Measurements from ENCODE around the gene MST1R. TPM values are rescaled to one million over a fixed set of nuclear protein-coding genes. Genes with fewer than 3 reads are reported as not detected.
A peak's percentile ranks its signal among the peaks of the same experiment; 100 is the strongest.

Gene MST1R
- total and polyA plus RNA-seq, 9 of the 15 experiments (the other 6 are each of a cell fraction or from before 2014, with no cell fraction given), result 1.3 to 10.0 (median 3.8) TPM

DNA sequence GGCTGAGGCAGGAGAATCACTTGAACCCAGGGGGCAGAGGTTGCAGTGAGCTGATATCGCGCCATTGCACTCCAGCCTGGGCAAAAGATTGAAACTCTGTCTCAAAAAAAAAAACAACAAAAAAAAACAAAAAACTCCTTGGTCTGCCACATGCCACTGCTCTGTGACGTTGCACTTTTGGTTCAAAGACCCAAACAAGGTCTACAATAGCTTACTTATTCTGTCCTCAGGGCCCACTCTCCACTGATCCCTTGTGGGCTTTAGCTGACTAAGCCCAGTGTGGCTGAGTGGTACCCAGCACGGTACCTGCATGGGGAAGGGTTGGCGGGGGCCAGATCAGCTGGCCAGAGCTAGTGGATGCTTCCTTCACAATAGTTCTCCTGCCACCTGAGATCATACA lies 24.1 kb upstream of the MST1R start:
- TF ChIP-seq ETV1 (tag; conservative IDR thresholded peaks at IDR 0.05; ENCODE audit: low read depth) (no peak), HNRNPLL (IDR thresholded peaks at IDR 0.05; ENCODE audit: low read depth, low read length, poor library complexity, severe bottlenecking) (no peak), NFE2L1 (tag; IDR thresholded peaks at IDR 0.05; ENCODE audit: borderline replicate concordance, low read depth) (no peak), CREB1 (IDR thresholded peaks at IDR 0.05) (no peak), CREB1 (CRISPR knock-in tag; IDR thresholded peaks at IDR 0.05) (no peak), KHSRP (IDR thresholded peaks at IDR 0.05) (no peak), NCOA4 (IDR thresholded peaks at IDR 0.05; ENCODE audit: partially characterized antibody) (no peak), KDM1A (IDR thresholded peaks at IDR 0.05) (no peak), CBX1 (IDR thresholded peaks at IDR 0.05; ENCODE audit: low read depth) (no peak), ZKSCAN3 (CRISPR knock-in tag; IDR thresholded peaks at IDR 0.05) (no peak), TAL1 (IDR thresholded peaks at IDR 0.05) (no peak), ESRRB (CRISPR knock-in tag; IDR thresholded peaks at IDR 0.05; ENCODE audit: borderline replicate concordance) (no peak), ZNF699 (CRISPR knock-in tag; IDR thresholded peaks at IDR 0.05; ENCODE audit: insufficient replicate concordance) (no peak), ZNF445 (CRISPR knock-in tag; IDR thresholded peaks at IDR 0.05; ENCODE audit: low read depth) (no peak)
- TF ChIP-seq, protein P1, sequence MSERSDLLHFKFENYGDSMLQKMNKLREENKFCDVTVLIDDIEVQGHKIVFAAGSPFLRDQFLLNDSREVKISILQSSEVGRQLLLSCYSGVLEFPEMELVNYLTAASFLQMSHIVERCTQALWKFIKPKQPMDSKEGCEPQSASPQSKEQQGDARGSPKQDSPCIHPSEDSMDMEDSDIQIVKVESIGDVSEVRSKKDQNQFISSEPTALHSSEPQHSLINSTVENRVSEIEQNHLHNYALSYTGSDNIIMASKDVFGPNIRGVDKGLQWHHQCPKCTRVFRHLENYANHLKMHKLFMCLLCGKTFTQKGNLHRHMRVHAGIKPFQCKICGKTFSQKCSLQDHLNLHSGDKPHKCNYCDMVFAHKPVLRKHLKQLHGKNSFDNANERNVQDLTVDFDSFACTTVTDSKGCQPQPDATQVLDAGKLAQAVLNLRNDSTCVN (CRISPR knock-in tag; IDR thresholded peaks at IDR 0.05), result no peak
- TF ChIP-seq, protein P2, sequence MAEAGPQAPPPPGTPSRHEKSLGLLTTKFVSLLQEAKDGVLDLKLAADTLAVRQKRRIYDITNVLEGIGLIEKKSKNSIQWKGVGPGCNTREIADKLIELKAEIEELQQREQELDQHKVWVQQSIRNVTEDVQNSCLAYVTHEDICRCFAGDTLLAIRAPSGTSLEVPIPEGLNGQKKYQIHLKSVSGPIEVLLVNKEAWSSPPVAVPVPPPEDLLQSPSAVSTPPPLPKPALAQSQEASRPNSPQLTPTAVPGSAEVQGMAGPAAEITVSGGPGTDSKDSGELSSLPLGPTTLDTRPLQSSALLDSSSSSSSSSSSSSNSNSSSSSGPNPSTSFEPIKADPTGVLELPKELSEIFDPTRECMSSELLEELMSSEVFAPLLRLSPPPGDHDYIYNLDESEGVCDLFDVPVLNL (CRISPR knock-in tag; IDR thresholded peaks at IDR 0.05; ENCODE audit: low read depth), result no peak
- 86% methylated on average over 3 of the region's 5 CpGs for WGBS (ENCODE audit: insufficient coverage, low coverage, missing lambda C conversion rate)
- peak overlapping the region in 1 of 2 experiments; percentile 55; a peak in 1 of 4 replicates for H3K9ac ChIP-seq (ENCODE audit: insufficient read depth in 1 of 2, low read depth in 2 of 2, low read length in 2 of 2)
- H3K27ac ChIP-seq (ENCODE audit: extremely low read depth, low read depth, low read length), result no peak overlapping the region
- no peak for DNase-seq (ENCODE audit: extremely low read depth in 1 of 4, low spot score in 3 of 4)
- H3K27me3 ChIP-seq (ENCODE audit: control insufficient read depth in 2 of 2, insufficient read depth in 2 of 2, low read length in 2 of 2), result no peaks in the 10 kb centered on the region
- H3K4me2 ChIP-seq (ENCODE audit: insufficient read depth, low read length), result no peak overlapping the region
- ATAC-seq, result no peak
- H3K4me3 ChIP-seq, result no peak overlapping the region
- no peaks in the 10 kb centered on the region for H4K20me1 ChIP-seq (replicated peaks; ENCODE audit: control insufficient read depth, insufficient read depth, low read length)
- FAIRE-seq, result no peak
- ChIA-PET CTCF (ENCODE audit: low intra/inter-chr PET ratio) (no interaction called here), POLR2A (interaction anchor here (4.1 kb wide), 1 partner anchor 12 kb away, joined by 38 read pairs; the partner anchor contains the start of gene RBM6)
- no TSS peak for BruUV-seq (replicated peaks)
- no peaks in the 10 kb centered on the region for H3K9me3 ChIP-seq (replicated peaks; ENCODE audit: control insufficient read depth, insufficient read depth, low read depth, low read length)
- H3K9me1 ChIP-seq (ENCODE audit: control insufficient read depth, insufficient read depth, low read length), result peaks cover 2% of the 10 kb centered on the region
- in situ Hi-C loops (cut with MboI) (no loop called here), intact Hi-C loops (cut with micrococcal nuclease) (loop anchor here (5.0 kb wide), 1 partner anchor 160 kb away; the partner anchor contains the start of gene RBM5)
- H3K4me1 ChIP-seq (replicated peaks in 1 of 2; ENCODE audit: control insufficient read depth in 2 of 2, insufficient read depth in 2 of 2, low read length in 2 of 2), result peaks cover 22 to 33% of the 10 kb centered on the region in 2 experiments
- H3K79me2 ChIP-seq (ENCODE audit: control insufficient read depth, insufficient read depth, low read length), result peaks cover 29% of the 10 kb centered on the region
- no peak overlapping the region for H2AFZ ChIP-seq (ENCODE audit: low read depth, low read length)
- peaks cover 9% of the 10 kb centered on the region; the same call in 2 of the 3 replicates for H3K36me3 ChIP-seq (ENCODE audit: control insufficient read depth, insufficient read depth, low read length)
